H1 (cell line): ENCODE data around the gene OSMR. TPM values are rescaled to one million over a fixed set of nuclear protein-coding genes. Genes with fewer than 3 reads are reported as not detected.

ENCODE experiments used
- CHD1 ChIP-seq: IDR thresholded peaks from 2 replicates; pipeline ENCODE4 v1.6.1; 2012; ENCODE audit warnings: low read depth, low read length, improper control_type of control experiment
- EZH2 ChIP-seq: fragments of 200-600 bp; sonication (generic); IDR thresholded peaks from 2 replicates; pipeline ENCODE4 v1.7.1; 2012; ENCODE audit warnings: low read depth, mild to moderate bottlenecking, moderate library complexity, low read length, inconsistent platforms; ENCODE audit not compliant: severe bottlenecking
- JUND ChIP-seq: IDR thresholded peaks from 2 replicates; pipeline ENCODE4 v1.6.1; 2011; ENCODE audit warnings: mild to moderate bottlenecking, improper control_type of control experiment, low read length
- MAFK ChIP-seq: IDR thresholded peaks from 2 replicates; pipeline ENCODE4 v1.6.1; 2012; ENCODE audit warnings: low read depth, mild to moderate bottlenecking, improper control_type of control experiment, low read length
- RAD21 ChIP-seq, 2 experiments: IDR thresholded peaks in 1 of 2; conservative IDR thresholded peaks in 1 of 2; 2 replicates each; pipeline ENCODE4 v1.6.1; 2011; ENCODE audit warnings: low read depth in 2 of 2, low read length in 2 of 2, improper control_type of control experiment in 1 of 2, inconsistent platforms in 1 of 2, mild to moderate bottlenecking in 1 of 2, moderate library complexity in 1 of 2
- SP4 ChIP-seq: IDR thresholded peaks from 2 replicates; pipeline ENCODE4 v1.6.1; 2012; ENCODE audit warnings: low read length, inconsistent platforms
- SUZ12 ChIP-seq: fragments of 200-600 bp; sonication (generic); IDR thresholded peaks from 2 replicates; pipeline ENCODE4 v1.6.1; 2012; ENCODE audit warnings: mild to moderate bottlenecking, inconsistent platforms, low read length, moderate library complexity, mixed read lengths
- polyA plus RNA-seq, 7 experiments: library from polyadenylated mRNA; depleted of rRNA in 3 of 7; stranded (reverse) in 5 of 7; unstranded in 2 of 7; fragments of >200 nt in 5 of 7; fragments of 200-250 nt in 2 of 7; gene quantifications; 1 replicate in 5 of 7; 2 replicates in 1 of 7; 4 replicates in 1 of 7; pipeline versions ENCODE4 v1.2.1 to v1.2.3, GENCODE V29; 2011 to 2013; ENCODE audit warnings: missing spikeins in 2 of 7, mixed read lengths in 2 of 7
- total RNA-seq: library from RNA; stranded (reverse); fragmentation: NEBNext Ultra II Directional; extraction: Animal tissue kit (Norgen Biotek cat#: 25700); gene quantifications from 2 replicates; pipeline ENCODE4 v1.2.1, GENCODE V29; 2021
- TF ChIP-seq, protein P1 (sequence below): fragments of 300-600 bp; sonication (generic); IDR thresholded peaks from 2 replicates; pipeline ENCODE4 v1.7.1; 2012; ENCODE audit warnings: low read length, moderate library complexity, mild to moderate bottlenecking, inconsistent platforms; ENCODE audit not compliant: insufficient replicate concordance

OSMR gene
- total and polyA plus RNA-seq, 2 of the 8 experiments (the other 6 are each of a cell fraction or from before 2014, with no cell fraction given) = 2.3 to 2.6 TPM

- TF ChIP-seq SP4 (no peak), SUZ12 (no peak), EZH2 (no peak), RAD21 (IDR thresholded peaks at IDR 0.05 in 1 of 2, conservative IDR thresholded peaks at IDR 0.05 in 1 of 2; ENCODE audit: low read depth in 2 of 2, low read length in 2 of 2) (no peak), JUND (no peak), MAFK (no peak), CHD1 (no peak)
- TF ChIP-seq, protein P1, sequence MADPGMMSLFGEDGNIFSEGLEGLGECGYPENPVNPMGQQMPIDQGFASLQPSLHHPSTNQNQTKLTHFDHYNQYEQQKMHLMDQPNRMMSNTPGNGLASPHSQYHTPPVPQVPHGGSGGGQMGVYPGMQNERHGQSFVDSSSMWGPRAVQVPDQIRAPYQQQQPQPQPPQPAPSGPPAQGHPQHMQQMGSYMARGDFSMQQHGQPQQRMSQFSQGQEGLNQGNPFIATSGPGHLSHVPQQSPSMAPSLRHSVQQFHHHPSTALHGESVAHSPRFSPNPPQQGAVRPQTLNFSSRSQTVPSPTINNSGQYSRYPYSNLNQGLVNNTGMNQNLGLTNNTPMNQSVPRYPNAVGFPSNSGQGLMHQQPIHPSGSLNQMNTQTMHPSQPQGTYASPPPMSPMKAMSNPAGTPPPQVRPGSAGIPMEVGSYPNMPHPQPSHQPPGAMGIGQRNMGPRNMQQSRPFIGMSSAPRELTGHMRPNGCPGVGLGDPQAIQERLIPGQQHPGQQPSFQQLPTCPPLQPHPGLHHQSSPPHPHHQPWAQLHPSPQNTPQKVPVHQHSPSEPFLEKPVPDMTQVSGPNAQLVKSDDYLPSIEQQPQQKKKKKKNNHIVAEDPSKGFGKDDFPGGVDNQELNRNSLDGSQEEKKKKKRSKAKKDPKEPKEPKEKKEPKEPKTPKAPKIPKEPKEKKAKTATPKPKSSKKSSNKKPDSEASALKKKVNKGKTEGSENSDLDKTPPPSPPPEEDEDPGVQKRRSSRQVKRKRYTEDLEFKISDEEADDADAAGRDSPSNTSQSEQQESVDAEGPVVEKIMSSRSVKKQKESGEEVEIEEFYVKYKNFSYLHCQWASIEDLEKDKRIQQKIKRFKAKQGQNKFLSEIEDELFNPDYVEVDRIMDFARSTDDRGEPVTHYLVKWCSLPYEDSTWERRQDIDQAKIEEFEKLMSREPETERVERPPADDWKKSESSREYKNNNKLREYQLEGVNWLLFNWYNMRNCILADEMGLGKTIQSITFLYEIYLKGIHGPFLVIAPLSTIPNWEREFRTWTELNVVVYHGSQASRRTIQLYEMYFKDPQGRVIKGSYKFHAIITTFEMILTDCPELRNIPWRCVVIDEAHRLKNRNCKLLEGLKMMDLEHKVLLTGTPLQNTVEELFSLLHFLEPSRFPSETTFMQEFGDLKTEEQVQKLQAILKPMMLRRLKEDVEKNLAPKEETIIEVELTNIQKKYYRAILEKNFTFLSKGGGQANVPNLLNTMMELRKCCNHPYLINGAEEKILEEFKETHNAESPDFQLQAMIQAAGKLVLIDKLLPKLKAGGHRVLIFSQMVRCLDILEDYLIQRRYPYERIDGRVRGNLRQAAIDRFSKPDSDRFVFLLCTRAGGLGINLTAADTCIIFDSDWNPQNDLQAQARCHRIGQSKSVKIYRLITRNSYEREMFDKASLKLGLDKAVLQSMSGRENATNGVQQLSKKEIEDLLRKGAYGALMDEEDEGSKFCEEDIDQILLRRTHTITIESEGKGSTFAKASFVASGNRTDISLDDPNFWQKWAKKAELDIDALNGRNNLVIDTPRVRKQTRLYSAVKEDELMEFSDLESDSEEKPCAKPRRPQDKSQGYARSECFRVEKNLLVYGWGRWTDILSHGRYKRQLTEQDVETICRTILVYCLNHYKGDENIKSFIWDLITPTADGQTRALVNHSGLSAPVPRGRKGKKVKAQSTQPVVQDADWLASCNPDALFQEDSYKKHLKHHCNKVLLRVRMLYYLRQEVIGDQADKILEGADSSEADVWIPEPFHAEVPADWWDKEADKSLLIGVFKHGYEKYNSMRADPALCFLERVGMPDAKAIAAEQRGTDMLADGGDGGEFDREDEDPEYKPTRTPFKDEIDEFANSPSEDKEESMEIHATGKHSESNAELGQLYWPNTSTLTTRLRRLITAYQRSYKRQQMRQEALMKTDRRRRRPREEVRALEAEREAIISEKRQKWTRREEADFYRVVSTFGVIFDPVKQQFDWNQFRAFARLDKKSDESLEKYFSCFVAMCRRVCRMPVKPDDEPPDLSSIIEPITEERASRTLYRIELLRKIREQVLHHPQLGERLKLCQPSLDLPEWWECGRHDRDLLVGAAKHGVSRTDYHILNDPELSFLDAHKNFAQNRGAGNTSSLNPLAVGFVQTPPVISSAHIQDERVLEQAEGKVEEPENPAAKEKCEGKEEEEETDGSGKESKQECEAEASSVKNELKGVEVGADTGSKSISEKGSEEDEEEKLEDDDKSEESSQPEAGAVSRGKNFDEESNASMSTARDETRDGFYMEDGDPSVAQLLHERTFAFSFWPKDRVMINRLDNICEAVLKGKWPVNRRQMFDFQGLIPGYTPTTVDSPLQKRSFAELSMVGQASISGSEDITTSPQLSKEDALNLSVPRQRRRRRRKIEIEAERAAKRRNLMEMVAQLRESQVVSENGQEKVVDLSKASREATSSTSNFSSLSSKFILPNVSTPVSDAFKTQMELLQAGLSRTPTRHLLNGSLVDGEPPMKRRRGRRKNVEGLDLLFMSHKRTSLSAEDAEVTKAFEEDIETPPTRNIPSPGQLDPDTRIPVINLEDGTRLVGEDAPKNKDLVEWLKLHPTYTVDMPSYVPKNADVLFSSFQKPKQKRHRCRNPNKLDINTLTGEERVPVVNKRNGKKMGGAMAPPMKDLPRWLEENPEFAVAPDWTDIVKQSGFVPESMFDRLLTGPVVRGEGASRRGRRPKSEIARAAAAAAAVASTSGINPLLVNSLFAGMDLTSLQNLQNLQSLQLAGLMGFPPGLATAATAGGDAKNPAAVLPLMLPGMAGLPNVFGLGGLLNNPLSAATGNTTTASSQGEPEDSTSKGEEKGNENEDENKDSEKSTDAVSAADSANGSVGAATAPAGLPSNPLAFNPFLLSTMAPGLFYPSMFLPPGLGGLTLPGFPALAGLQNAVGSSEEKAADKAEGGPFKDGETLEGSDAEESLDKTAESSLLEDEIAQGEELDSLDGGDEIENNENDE = no peak
- TF ChIP-seq, all 59 proteins: peak for 0
Measured at GRCh38 chr5:38816083-38817030, 29.5 kb upstream of the OSMR start (continued).
